Glutamatergic neuron (in vitro differentiated cells): ENCODE data around the gene KRT20. TPM values are rescaled to one million over a fixed set of nuclear protein-coding genes. Genes with fewer than 3 reads are reported as not detected.
"Not testable (repeated sequence)": the region's sequence is repeated elsewhere in the genome, so short reads cannot be mapped to it uniquely, and the experiment has no call there.

Experiments used
- DNase-seq: peaks from one replicate; pipeline ENCODE4 v3.0.0; 2022
- H3K27ac Mint-ChIP-seq: one replicate; pipeline ENCODE4 v1.8.0; 2020; ENCODE audit warnings: mild to moderate bottlenecking, mixed read lengths, inconsistent platforms; ENCODE audit not compliant: unreplicated experiment
- H3K27me3 Mint-ChIP-seq: one replicate; pipeline ENCODE4 v1.8.0; 2020; ENCODE audit warnings: mild to moderate bottlenecking, moderate library complexity, mixed read lengths, inconsistent platforms; ENCODE audit not compliant: unreplicated experiment
- H3K36me3 Mint-ChIP-seq: one replicate; pipeline ENCODE4 v1.8.0; 2020; ENCODE audit warnings: mild to moderate bottlenecking, mixed read lengths, inconsistent platforms; ENCODE audit not compliant: unreplicated experiment
- H3K4me1 Mint-ChIP-seq: one replicate; pipeline ENCODE4 v1.8.0; 2020; ENCODE audit warnings: mild to moderate bottlenecking, low read depth, mixed read lengths, inconsistent platforms; ENCODE audit not compliant: unreplicated experiment
- H3K4me3 Mint-ChIP-seq: one replicate; pipeline ENCODE4 v1.8.0; 2020; ENCODE audit warnings: mild to moderate bottlenecking, mixed read lengths, inconsistent platforms; ENCODE audit not compliant: unreplicated experiment
- H3K9me3 Mint-ChIP-seq: one replicate; pipeline ENCODE4 v1.8.0; 2020; ENCODE audit warnings: mild to moderate bottlenecking, moderate library complexity, mixed read lengths, inconsistent platforms; ENCODE audit not compliant: unreplicated experiment
- total RNA-seq: library from RNA; stranded (reverse); fragmentation: NEBNext Ultra II Directional; extraction: Animal tissue kit (Norgen Biotek cat#: 25700); gene quantifications from one replicate; pipeline ENCODE4 v1.2.1, GENCODE V29; 2021; ENCODE audit not compliant: unreplicated experiment
- TF ChIP-seq, protein P1 (sequence below): fragments of 200-600 bp; sonication (generic); IDR thresholded peaks from one replicate; pipeline ENCODE4 v1.5.0; 2021; ENCODE audit not compliant: partially characterized antibody, unreplicated experiment

The KRT20 gene
- total RNA-seq, 1 donor from 2014 or later = not detected

DNA sequence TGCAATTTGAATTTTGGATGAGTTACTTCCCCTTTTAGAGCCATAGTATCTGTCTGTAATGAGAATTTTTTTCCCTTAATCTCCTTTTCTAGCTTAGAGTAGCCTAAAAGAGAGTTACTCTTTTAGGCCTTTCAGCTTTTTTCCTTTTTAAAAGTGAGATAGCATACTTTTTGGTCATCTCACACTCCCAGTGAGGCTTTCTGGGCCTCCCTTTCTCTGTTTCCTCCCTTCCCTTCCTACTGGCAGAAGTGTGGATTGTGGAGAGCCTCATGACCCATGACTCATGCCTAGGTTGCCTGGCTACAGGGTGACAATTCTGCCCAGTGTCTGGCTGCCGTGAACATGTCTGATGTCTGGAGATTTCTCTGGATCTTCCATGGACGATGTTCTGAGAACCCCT is 37.2 kb upstream of the KRT20 start:
- TF ChIP-seq, protein P1, sequence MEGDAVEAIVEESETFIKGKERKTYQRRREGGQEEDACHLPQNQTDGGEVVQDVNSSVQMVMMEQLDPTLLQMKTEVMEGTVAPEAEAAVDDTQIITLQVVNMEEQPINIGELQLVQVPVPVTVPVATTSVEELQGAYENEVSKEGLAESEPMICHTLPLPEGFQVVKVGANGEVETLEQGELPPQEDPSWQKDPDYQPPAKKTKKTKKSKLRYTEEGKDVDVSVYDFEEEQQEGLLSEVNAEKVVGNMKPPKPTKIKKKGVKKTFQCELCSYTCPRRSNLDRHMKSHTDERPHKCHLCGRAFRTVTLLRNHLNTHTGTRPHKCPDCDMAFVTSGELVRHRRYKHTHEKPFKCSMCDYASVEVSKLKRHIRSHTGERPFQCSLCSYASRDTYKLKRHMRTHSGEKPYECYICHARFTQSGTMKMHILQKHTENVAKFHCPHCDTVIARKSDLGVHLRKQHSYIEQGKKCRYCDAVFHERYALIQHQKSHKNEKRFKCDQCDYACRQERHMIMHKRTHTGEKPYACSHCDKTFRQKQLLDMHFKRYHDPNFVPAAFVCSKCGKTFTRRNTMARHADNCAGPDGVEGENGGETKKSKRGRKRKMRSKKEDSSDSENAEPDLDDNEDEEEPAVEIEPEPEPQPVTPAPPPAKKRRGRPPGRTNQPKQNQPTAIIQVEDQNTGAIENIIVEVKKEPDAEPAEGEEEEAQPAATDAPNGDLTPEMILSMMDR = no peak
- H3K9me3 Mint-ChIP-seq = no peaks in the 10 kb centered on the region
- no peak for DNase-seq

DNA sequence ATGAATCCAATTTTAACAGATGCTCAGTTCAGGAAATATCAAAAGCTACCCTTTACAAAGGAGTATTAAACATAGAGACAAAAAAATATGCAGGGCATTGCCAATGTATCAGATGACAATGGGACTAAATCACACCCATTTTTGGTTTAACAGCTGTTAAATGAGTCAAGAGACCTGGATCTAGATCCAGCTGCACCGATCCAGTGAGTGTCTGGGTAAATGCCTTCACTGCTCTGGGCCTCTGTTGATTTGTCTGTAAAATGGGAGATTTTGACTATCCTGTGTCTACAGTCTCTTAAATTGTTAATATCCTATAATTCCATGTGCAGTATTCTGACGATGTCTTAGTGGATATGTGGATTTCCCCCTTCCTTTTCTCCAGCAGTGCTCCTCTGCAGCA is 36.0 kb upstream of the KRT20 start:
- Mint-ChIP-seq H3K4me1 (no peaks in the 10 kb centered on the region), H3K4me3 (no peak overlapping the region), H3K9me3 (no peaks in the 10 kb centered on the region), H3K27me3 (no peaks in the 10 kb centered on the region), H3K36me3 (no peaks in the 10 kb centered on the region), H3K27ac (no peak overlapping the region)
- DNase-seq = no peak
- TF ChIP-seq, protein P1 = no peak

More for the DNA sequence above, 37.2 kb upstream of the KRT20 start:
- Mint-ChIP-seq H3K36me3 (no peaks in the 10 kb centered on the region), H3K27ac (no peak overlapping the region), H3K27me3 (no peaks in the 10 kb centered on the region), H3K4me1 (no peaks in the 10 kb centered on the region), H3K4me3 (no peak overlapping the region)

DNA sequence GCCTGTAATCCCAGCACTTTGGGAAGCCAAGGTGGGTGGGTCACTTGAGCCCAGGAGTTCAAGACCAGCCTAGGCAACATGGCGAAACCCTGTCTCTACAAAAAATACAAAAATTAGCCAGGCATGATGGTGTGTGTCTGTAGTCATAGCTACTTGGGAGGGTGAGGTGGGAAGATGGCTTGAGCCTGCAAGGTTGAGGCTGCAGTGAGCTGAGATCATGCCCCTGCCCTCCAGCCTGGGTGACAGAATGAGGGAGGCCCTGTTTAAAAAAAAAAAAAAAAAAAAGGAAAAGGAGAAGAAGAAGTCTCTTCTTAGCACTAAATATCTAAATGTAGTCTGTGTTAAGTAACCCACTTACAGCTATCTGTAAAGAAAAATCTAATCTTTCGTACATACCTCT is 32.1 kb upstream of the KRT20 start:
- not testable (repeated sequence) for H3K9me3 Mint-ChIP-seq, H3K36me3 Mint-ChIP-seq

DNA sequence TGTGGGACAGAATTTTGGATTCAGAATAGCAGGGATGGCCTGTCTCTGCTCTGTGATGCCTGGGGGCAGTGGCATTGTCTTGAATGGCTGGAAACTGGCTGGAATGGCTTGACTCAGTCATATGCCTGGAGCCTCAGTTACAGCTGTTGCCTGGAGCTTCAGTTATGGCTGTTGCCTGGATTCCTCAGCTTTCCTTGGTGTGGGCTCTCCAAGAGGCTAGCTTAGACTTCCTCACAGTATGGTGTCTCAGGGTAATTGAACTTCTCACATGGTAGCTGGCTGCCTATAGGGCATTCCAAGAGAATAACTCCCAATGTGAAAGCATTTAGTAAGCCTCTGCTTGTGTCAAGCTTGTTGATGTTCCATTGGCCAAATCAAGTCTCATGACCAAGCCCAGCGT is 31.3 kb upstream of the KRT20 start:
- no peak for DNase-seq
- no peaks in the 10 kb centered on the region for H3K27me3 Mint-ChIP-seq
- peaks cover 2% of the 10 kb centered on the region for H3K9me3 Mint-ChIP-seq
- no peaks in the 10 kb centered on the region for H3K4me1 Mint-ChIP-seq
- H3K4me3 Mint-ChIP-seq = no peak overlapping the region
- no peak overlapping the region for H3K27ac Mint-ChIP-seq
- H3K36me3 Mint-ChIP-seq = no peaks in the 10 kb centered on the region
- TF ChIP-seq, protein P1 = no peak

More for the DNA sequence above, 32.1 kb upstream of the KRT20 start:
- not testable (repeated sequence) for DNase-seq, H3K27ac Mint-ChIP-seq, H3K4me1 Mint-ChIP-seq, H3K27me3 Mint-ChIP-seq, H3K4me3 Mint-ChIP-seq

DNA sequence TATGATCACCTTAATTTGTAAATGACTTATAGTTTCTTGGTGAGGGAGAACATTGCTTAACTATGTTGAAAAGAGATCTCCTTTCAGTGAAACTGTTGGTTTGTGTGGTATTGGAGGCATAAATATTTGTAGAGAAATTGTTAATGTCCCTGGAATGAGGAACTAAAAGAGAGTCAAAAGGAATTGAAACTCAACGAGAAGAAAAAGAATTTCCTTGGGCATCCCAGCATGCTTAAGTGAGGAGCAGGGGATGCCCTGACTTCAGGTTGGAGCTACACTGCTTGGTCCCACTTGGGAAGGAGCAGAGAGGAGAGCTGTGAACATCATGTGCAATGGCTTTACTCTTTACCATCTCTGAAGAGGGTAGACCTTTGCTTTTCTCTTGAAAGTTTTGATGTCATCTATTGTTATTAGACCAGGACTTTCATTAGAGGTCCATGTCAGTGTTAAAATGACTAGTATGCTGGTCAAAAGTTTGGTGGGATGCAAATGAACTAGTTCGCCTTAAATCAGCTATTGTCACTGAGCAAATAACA is 30.7 kb upstream of the KRT20 start:
- H3K4me1 Mint-ChIP-seq = no peaks in the 10 kb centered on the region
- no peaks in the 10 kb centered on the region for H3K36me3 Mint-ChIP-seq
- no peaks in the 10 kb centered on the region for H3K27me3 Mint-ChIP-seq
- H3K4me3 Mint-ChIP-seq = no peak overlapping the region
- no peak overlapping the region for H3K27ac Mint-ChIP-seq
- TF ChIP-seq, protein P1 = no peak
- DNase-seq = no peak
- peaks cover 2% of the 10 kb centered on the region for H3K9me3 Mint-ChIP-seq

DNA sequence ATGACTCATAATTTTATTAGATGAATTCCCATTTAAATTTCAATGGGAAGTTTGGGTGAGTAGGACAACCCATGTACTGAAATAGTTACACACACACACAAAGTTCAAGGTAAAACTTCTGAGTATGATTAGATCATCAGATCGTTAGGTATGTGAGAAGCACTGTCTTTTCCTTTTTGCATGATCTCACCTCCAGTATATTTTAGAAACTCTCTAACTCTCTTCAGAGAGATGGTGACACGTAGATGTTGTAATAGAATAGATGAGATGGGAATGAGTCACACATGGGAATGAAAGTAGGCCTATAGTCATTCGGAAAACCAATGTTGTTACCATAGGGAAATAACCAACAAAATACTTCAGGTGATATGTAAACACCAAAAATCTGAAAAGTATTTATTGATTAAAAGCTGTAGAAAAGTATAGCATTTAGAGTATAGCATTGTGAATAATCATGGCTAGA is 30.2 kb upstream of the KRT20 start:
- DNase-seq = no peak
- TF ChIP-seq, protein P1 = no peak
- Mint-ChIP-seq H3K27ac (no peak overlapping the region), H3K36me3 (no peaks in the 10 kb centered on the region), H3K4me1 (no peaks in the 10 kb centered on the region), H3K4me3 (no peak overlapping the region), H3K27me3 (no peaks in the 10 kb centered on the region), H3K9me3 (peaks cover 2% of the 10 kb centered on the region)
